ENCODE data around the gene SHMT2.

Gene SHMT2

GRCh38 chr12:57229634-57230380 is at the start of gene SHMT2:
SHMT2 (plus strand) TSS chr12:57229711; CDS start chr12:57229779, 68 bp downstream.
- DNase-seq: peak; percentile 93

GRCh38 chr12:57180321-57180989 is 49.1 kb upstream of the SHMT2 start:
- no peak for DNase-seq

- DNase-seq: no peak
Measured at GRCh38 chr12:57181072-57181471, 48.4 kb upstream of the SHMT2 start.

GRCh38 chr12:57181561-57182155 is 47.9 kb upstream of the SHMT2 start:
- no peak for DNase-seq

- peak; percentile 57 for DNase-seq
Measured at GRCh38 chr12:57182918-57183575, 46.5 kb upstream of the SHMT2 start.

- DNase-seq: no peak
Measured at GRCh38 chr12:57183939-57184725, 45.4 kb upstream of the SHMT2 start.

- no peak for DNase-seq
Measured at GRCh38 chr12:57185403-57185802, 44.1 kb upstream of the SHMT2 start.

- no peak for DNase-seq
Measured at GRCh38 chr12:57185906-57186508, 43.5 kb upstream of the SHMT2 start.

- no peak for DNase-seq
Measured at GRCh38 chr12:57187222-57188089, 42.1 kb upstream of the SHMT2 start.

GRCh38 chr12:57188090-57188425 is 41.5 kb upstream of the SHMT2 start:
- DNase-seq: no peak

GRCh38 chr12:57190037-57190436 is 39.5 kb upstream of the SHMT2 start:
- DNase-seq: peak; percentile 10

- no peak for DNase-seq
Measured at GRCh38 chr12:57190821-57191220, 38.7 kb upstream of the SHMT2 start.

GRCh38 chr12:57191410-57191809 is 38.1 kb upstream of the SHMT2 start:
- no peak for DNase-seq

- DNase-seq: no peak
Measured at GRCh38 chr12:57192920-57193319, 36.6 kb upstream of the SHMT2 start.

GRCh38 chr12:57193706-57194245 is 35.7 kb upstream of the SHMT2 start:
- DNase-seq: no peak

- no peak for DNase-seq
Measured at GRCh38 chr12:57194253-57194652, 35.3 kb upstream of the SHMT2 start.

GRCh38 chr12:57195186-57195585 is 34.3 kb upstream of the SHMT2 start:
- no peak for DNase-seq

GRCh38 chr12:57195611-57196371 is 33.7 kb upstream of the SHMT2 start:
- no peak for DNase-seq

GRCh38 chr12:57196439-57196838 is 33.1 kb upstream of the SHMT2 start:
- no peak for DNase-seq

- no peak for DNase-seq
Measured at GRCh38 chr12:57196956-57197355, 32.6 kb upstream of the SHMT2 start.
